Measurements from ENCODE around the gene FAF1. TPM values are rescaled to one million over a fixed set of nuclear protein-coding genes. Genes with fewer than 3 reads are reported as not detected.

Gene FAF1
- total and polyA plus RNA-seq, 4 donors: 52.9 to 66.9 (median 61.6) TPM

DNA sequence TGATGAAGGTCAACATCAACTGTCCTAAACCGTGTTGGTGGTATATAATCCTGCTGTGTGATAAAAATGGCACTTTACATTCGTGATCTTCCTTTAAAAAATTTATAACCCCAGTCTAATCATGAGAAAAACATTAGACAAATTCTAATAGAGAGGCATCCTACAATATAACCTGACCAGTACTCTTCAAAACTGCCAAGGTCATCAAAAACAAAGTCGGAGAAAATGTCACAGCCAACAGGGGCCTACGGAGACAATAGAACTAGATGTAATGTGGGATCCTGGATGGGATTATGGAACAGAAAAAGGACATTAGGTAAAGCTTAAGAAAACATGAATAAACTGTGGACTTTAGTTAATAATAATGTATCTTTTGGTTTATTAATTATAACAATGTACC, 34.9 kb upstream of the FAF1 start:
- Histone ChIP-seq H3K27me3 (ENCODE audit: control insufficient read depth, insufficient read depth, low read length) (no peaks in the 10 kb centered on the region), H3K9me3 (ENCODE audit: control insufficient read depth, insufficient read depth, low read length) (no peaks in the 10 kb centered on the region), H3K4me3 (ENCODE audit: low read depth, low read length) (no peak overlapping the region), H3K27ac (ENCODE audit: low read depth, low read length) (no peak overlapping the region), H3K36me3 (ENCODE audit: control insufficient read depth, insufficient read depth, low read length) (no peaks in the 10 kb centered on the region), H3K4me1 (ENCODE audit: control insufficient read depth, insufficient read depth, low read length) (no peaks in the 10 kb centered on the region)
- no peak for DNase-seq (ENCODE audit: low read depth in 4 of 6, low spot score in 6 of 6)
- WGBS (ENCODE audit: insufficient coverage): no CpG with 5 or more reads among the region's 4 CpGs

DNA sequence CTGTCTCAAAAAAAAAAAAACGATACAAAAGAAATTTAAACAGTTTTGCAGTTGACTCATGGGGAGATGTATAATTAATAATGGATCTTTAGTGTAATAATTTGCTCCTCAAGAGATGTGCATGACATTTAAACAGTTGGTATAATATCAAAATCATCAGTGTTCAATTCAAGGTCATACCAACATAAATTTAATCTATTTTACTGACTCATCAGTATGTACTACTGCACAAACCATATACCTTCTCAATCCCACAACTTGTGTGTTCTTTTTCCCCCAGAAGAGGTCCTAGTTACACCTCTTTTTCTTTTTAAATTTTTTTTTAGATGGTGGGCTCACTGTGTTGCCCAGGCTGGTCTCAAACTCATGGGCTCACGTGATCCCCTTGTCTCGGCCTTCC, 33.6 kb upstream of the FAF1 start:
- DNase-seq (ENCODE audit: low read depth in 4 of 6, low spot score in 6 of 6): no peak
- no peak overlapping the region for H3K4me3 ChIP-seq (ENCODE audit: low read depth, low read length)
- no CpG with 5 or more reads among the region's 3 CpGs for WGBS (ENCODE audit: insufficient coverage)
- no peaks in the 10 kb centered on the region for H3K4me1 ChIP-seq (ENCODE audit: control insufficient read depth, insufficient read depth, low read length)
- no peaks in the 10 kb centered on the region for H3K27me3 ChIP-seq (ENCODE audit: control insufficient read depth, insufficient read depth, low read length)
- no peaks in the 10 kb centered on the region for H3K36me3 ChIP-seq (ENCODE audit: control insufficient read depth, insufficient read depth, low read length)
- no peaks in the 10 kb centered on the region for H3K9me3 ChIP-seq (ENCODE audit: control insufficient read depth, insufficient read depth, low read length)
- no peak overlapping the region for H3K27ac ChIP-seq (ENCODE audit: low read depth, low read length)

GRCh38 chr1:50992532-50993318, 32.7 kb upstream of the FAF1 start:
- H3K9me3 ChIP-seq (ENCODE audit: control insufficient read depth, insufficient read depth, low read length): no peaks in the 10 kb centered on the region
- H3K27me3 ChIP-seq (ENCODE audit: control insufficient read depth, insufficient read depth, low read length): no peaks in the 10 kb centered on the region
- no CpG with 5 or more reads among the region's 3 CpGs for WGBS (ENCODE audit: insufficient coverage)
- H3K36me3 ChIP-seq (ENCODE audit: control insufficient read depth, insufficient read depth, low read length): no peaks in the 10 kb centered on the region
- H3K27ac ChIP-seq (ENCODE audit: low read depth, low read length): no peak overlapping the region
- no peak overlapping the region for H3K4me3 ChIP-seq (ENCODE audit: low read depth, low read length)
- H3K4me1 ChIP-seq (ENCODE audit: control insufficient read depth, insufficient read depth, low read length): no peaks in the 10 kb centered on the region
- no peak for DNase-seq (ENCODE audit: low read depth in 4 of 6, low spot score in 6 of 6)

DNA sequence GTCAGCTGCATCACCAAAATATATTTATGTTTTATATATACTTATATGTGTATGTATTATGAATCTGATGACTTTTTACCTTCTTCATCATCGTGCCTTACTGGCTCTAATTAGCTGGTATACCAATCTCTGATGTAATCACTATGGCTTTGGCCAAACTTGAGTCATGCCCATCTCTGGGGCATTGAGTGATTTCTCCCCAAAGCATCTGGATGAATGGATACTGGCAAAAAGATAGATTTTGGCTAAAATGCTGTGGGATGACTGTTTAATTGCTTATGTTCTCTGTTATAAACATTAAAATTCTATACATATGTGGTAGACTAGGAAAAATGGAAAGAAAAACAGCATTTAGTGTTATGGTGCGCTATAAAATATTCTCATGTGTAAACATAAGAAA, 29.6 kb upstream of the FAF1 start:
- no peak for DNase-seq (ENCODE audit: low read depth in 4 of 6, low spot score in 6 of 6)
- peaks cover 8% of the 10 kb centered on the region for H3K27me3 ChIP-seq (ENCODE audit: control insufficient read depth, insufficient read depth, low read length)
- H3K9me3 ChIP-seq (ENCODE audit: control insufficient read depth, insufficient read depth, low read length): no peaks in the 10 kb centered on the region
- no peaks in the 10 kb centered on the region for H3K36me3 ChIP-seq (ENCODE audit: control insufficient read depth, insufficient read depth, low read length)
- no peak overlapping the region for H3K27ac ChIP-seq (ENCODE audit: low read depth, low read length)
- no CpG with 5 or more reads among the region's 2 CpGs for WGBS (ENCODE audit: insufficient coverage)
- no peaks in the 10 kb centered on the region for H3K4me1 ChIP-seq (ENCODE audit: control insufficient read depth, insufficient read depth, low read length)
- no peak overlapping the region for H3K4me3 ChIP-seq (ENCODE audit: low read depth, low read length)

DNA sequence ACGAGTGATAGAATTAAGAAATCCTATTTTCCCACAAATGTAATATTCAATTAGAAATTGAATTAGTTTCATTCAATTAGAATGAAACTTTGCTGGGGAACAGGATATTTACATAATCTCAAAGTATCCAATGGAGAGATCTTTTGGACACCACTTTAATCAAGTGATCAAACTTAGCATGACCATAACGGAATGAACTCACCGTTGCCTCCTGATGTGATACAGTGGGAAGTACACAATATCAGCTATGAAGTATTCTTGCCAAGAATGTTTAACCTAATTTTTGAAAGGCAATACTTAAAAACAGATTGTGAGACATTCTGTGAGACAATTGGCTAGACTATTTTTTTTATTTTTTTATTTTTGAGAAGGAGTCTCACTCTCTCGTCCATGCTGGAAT, 26.6 kb upstream of the FAF1 start:
- no peak overlapping the region for H3K4me3 ChIP-seq (ENCODE audit: low read depth, low read length)
- H3K36me3 ChIP-seq (ENCODE audit: control insufficient read depth, insufficient read depth, low read length): no peaks in the 10 kb centered on the region
- H3K9me3 ChIP-seq (ENCODE audit: control insufficient read depth, insufficient read depth, low read length): no peaks in the 10 kb centered on the region
- no peak overlapping the region for H3K27ac ChIP-seq (ENCODE audit: low read depth, low read length)
- H3K4me1 ChIP-seq (ENCODE audit: control insufficient read depth, insufficient read depth, low read length): no peaks in the 10 kb centered on the region
- peaks cover 29% of the 10 kb centered on the region for H3K27me3 ChIP-seq (ENCODE audit: control insufficient read depth, insufficient read depth, low read length)
- WGBS (ENCODE audit: insufficient coverage): no CpG with 5 or more reads among the region's 4 CpGs
- no peak for DNase-seq (ENCODE audit: low read depth in 4 of 6, low spot score in 6 of 6)

DNA sequence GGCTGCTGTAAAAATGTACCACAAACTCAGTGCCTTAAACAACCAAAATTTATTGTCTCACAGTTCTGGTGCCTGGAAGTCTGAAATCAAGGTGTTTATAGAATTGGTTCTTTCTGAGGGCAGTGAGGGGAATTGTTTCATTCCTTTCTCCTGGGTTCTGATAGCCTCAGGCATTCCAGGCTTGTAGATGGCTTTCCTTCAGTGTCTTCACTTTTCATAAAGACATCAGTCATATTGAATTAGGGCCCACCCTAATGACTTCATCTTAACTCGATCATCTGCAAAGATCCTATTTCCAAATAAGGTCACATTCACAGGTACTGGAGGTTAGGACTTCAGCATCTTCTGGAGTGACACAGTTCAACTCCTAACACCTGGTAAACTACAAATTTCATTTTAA, 25.0 kb upstream of the FAF1 start:
- H3K27ac ChIP-seq (ENCODE audit: low read depth, low read length): no peak overlapping the region
- H3K27me3 ChIP-seq (ENCODE audit: control insufficient read depth, insufficient read depth, low read length): peaks cover 35% of the 10 kb centered on the region
- no peak for DNase-seq (ENCODE audit: low read depth in 4 of 6, low spot score in 6 of 6)
- no CpG with 5 or more reads among the region's 1 CpG for WGBS (ENCODE audit: insufficient coverage)
- no peak overlapping the region for H3K4me3 ChIP-seq (ENCODE audit: low read depth, low read length)
- no peaks in the 10 kb centered on the region for H3K9me3 ChIP-seq (ENCODE audit: control insufficient read depth, insufficient read depth, low read length)
- no peaks in the 10 kb centered on the region for H3K36me3 ChIP-seq (ENCODE audit: control insufficient read depth, insufficient read depth, low read length)
- no peaks in the 10 kb centered on the region for H3K4me1 ChIP-seq (ENCODE audit: control insufficient read depth, insufficient read depth, low read length)

- DNase-seq (ENCODE audit: low read depth in 4 of 6, low spot score in 6 of 6): no peak
- no CpG with 5 or more reads among the region's 2 CpGs for WGBS (ENCODE audit: insufficient coverage)
- H3K9me3 ChIP-seq (ENCODE audit: control insufficient read depth, insufficient read depth, low read length): no peaks in the 10 kb centered on the region
- peaks cover 2% of the 10 kb centered on the region for H3K4me1 ChIP-seq (ENCODE audit: control insufficient read depth, insufficient read depth, low read length)
- no peak overlapping the region for H3K27ac ChIP-seq (ENCODE audit: low read depth, low read length)
- no peak overlapping the region for H3K4me3 ChIP-seq (ENCODE audit: low read depth, low read length)
- H3K36me3 ChIP-seq (ENCODE audit: control insufficient read depth, insufficient read depth, low read length): no peaks in the 10 kb centered on the region
- peaks cover 51% of the 10 kb centered on the region for H3K27me3 ChIP-seq (ENCODE audit: control insufficient read depth, insufficient read depth, low read length)
These were observed 23.2 kb upstream of the FAF1 start for GRCh38 chr1:50983219-50983802.

GRCh38 chr1:50982611-50983010, 22.5 kb upstream of the FAF1 start:
- DNase-seq (ENCODE audit: low read depth in 4 of 6, low spot score in 6 of 6): no peak
- Histone ChIP-seq H3K4me1 (ENCODE audit: control insufficient read depth, insufficient read depth, low read length) (peaks cover 8% of the 10 kb centered on the region), H3K27me3 (ENCODE audit: control insufficient read depth, insufficient read depth, low read length) (peaks cover 57% of the 10 kb centered on the region), H3K27ac (ENCODE audit: low read depth, low read length) (no peak overlapping the region), H3K36me3 (ENCODE audit: control insufficient read depth, insufficient read depth, low read length) (no peaks in the 10 kb centered on the region), H3K9me3 (ENCODE audit: control insufficient read depth, insufficient read depth, low read length) (no peaks in the 10 kb centered on the region), H3K4me3 (ENCODE audit: low read depth, low read length) (no peak overlapping the region)
- no CpG with 5 or more reads among the region's 3 CpGs for WGBS (ENCODE audit: insufficient coverage)

DNA sequence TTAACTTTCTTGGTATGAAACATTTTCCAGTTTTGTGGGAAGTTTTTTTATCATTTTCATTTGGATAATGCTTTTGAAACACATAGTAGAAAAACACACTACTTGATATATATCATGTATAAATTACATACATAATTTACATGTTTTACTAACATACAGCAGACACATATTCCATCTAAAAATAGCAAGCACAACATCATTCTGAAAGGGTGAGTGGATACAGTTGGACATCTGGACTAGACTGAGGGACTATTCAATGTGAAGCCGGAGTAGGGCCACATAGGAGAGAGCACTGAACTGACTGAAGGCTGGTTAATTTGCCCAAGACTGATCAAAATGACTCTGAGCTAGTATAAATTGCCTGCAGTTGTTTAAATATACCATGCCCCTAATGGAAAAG, 21.7 kb upstream of the FAF1 start:
- H3K27ac ChIP-seq (ENCODE audit: low read depth, low read length): no peak overlapping the region
- 89% methylated on average over 1 of the region's 1 CpG for WGBS (ENCODE audit: insufficient coverage)
- DNase-seq (ENCODE audit: low read depth in 4 of 6, low spot score in 6 of 6): no peak
- H3K4me1 ChIP-seq (ENCODE audit: control insufficient read depth, insufficient read depth, low read length): peaks cover 17% of the 10 kb centered on the region
- H3K27me3 ChIP-seq (ENCODE audit: control insufficient read depth, insufficient read depth, low read length): peaks cover 66% of the 10 kb centered on the region
- H3K4me3 ChIP-seq (ENCODE audit: low read depth, low read length): no peak overlapping the region
- H3K36me3 ChIP-seq (ENCODE audit: control insufficient read depth, insufficient read depth, low read length): no peaks in the 10 kb centered on the region
- no peaks in the 10 kb centered on the region for H3K9me3 ChIP-seq (ENCODE audit: control insufficient read depth, insufficient read depth, low read length)

DNA sequence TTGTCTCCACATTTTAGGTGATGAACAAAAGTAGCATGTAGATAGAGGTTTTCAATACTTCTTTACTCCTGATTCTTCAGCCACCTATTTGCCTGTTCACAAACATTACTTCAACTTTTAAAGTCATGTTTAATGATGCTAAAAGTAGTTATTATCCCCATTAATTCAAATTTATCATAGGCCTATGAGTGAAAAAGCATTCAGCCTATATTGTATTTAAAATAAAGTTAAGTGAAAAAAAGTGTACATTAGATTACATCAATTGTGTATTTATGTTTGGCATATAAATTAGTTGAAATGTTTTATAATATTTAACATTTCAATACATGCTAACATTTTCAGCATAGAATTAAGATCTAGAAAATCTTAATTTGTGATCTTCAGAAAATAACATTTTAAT, 20.4 kb upstream of the FAF1 start:
- no peaks in the 10 kb centered on the region for H3K9me3 ChIP-seq (ENCODE audit: control insufficient read depth, insufficient read depth, low read length)
- no peaks in the 10 kb centered on the region for H3K36me3 ChIP-seq (ENCODE audit: control insufficient read depth, insufficient read depth, low read length)
- H3K4me3 ChIP-seq (ENCODE audit: low read depth, low read length): no peak overlapping the region
- H3K27ac ChIP-seq (ENCODE audit: low read depth, low read length): no peak overlapping the region
- DNase-seq (ENCODE audit: low read depth in 4 of 6, low spot score in 6 of 6): no peak
- peaks cover 72% of the 10 kb centered on the region for H3K27me3 ChIP-seq (ENCODE audit: control insufficient read depth, insufficient read depth, low read length)
- peaks cover 20% of the 10 kb centered on the region for H3K4me1 ChIP-seq (ENCODE audit: control insufficient read depth, insufficient read depth, low read length)

Data from spinal cord (tissue), 10 donors.